Measurements from ENCODE around the gene QPCTL.
"Not testable (repeated sequence)": the region's sequence is repeated elsewhere in the genome, so short reads cannot be mapped to it uniquely, and the experiment has no call there.

QPCTL gene

GRCh38 chr19:45676851-45677263 is 15.6 kb upstream of the QPCTL start:
- no peak for DNase-seq (ENCODE audit: low spot score)

GRCh38 chr19:45677351-45678230 is 14.9 kb upstream of the QPCTL start:
- no peak for DNase-seq (ENCODE audit: low spot score)

- DNase-seq (ENCODE audit: low spot score) = peak; percentile 82
Observed at GRCh38 chr19:45681391-45682015, 11.0 kb upstream of the QPCTL start.

GRCh38 chr19:45682117-45682516 is 10.3 kb upstream of the QPCTL start:
- no peak for DNase-seq (ENCODE audit: low spot score)

GRCh38 chr19:45682908-45683307 is 9.6 kb upstream of the QPCTL start:
- no peak for DNase-seq (ENCODE audit: low spot score)

GRCh38 chr19:45685045-45685444 is 7.4 kb upstream of the QPCTL start:
- DNase-seq (ENCODE audit: low spot score) = not testable (repeated sequence)

- DNase-seq (ENCODE audit: low spot score) = no peak
Observed at GRCh38 chr19:45687599-45687998, 4.9 kb upstream of the QPCTL start.

GRCh38 chr19:45691516-45692186 is 815 bp upstream of the QPCTL start, which contains the start of gene SNRPD2:
Gene SNRPD2, minus strand, starts transcription at chr19:45691953. Its CDS starts 65 bp downstream, at chr19:45691888.
- DNase-seq (ENCODE audit: low spot score) = no peak

GRCh38 chr19:45693106-45693788 is 781 bp downstream of the QPCTL start:
- DNase-seq (ENCODE audit: low spot score) = peak; percentile 83

GRCh38 chr19:45701676-45702075 is 9.2 kb downstream of the QPCTL start:
- no peak for DNase-seq (ENCODE audit: low spot score)

GRCh38 chr19:45705115-45705514 is 12.6 kb downstream of the QPCTL start:
- no peak for DNase-seq (ENCODE audit: low spot score)

- no peak for DNase-seq (ENCODE audit: low spot score)
Observed at GRCh38 chr19:45705710-45706415, 13.4 kb downstream of the QPCTL start.

GRCh38 chr19:45710356-45711130 is 18.1 kb downstream of the QPCTL start:
- DNase-seq (ENCODE audit: low spot score) = no peak

GRCh38 chr19:45711851-45712698 is 19.6 kb downstream of the QPCTL start:
- DNase-seq (ENCODE audit: low spot score) = no peak

GRCh38 chr19:45712699-45713067 is 20.2 kb downstream of the QPCTL start:
- DNase-seq (ENCODE audit: low spot score) = no peak

GRCh38 chr19:45713141-45713540 is 20.7 kb downstream of the QPCTL start:
- no peak for DNase-seq (ENCODE audit: low spot score)

GRCh38 chr19:45715139-45715538 is 22.7 kb downstream of the QPCTL start:
- no peak for DNase-seq (ENCODE audit: low spot score)

GRCh38 chr19:45716359-45717130 is 24.1 kb downstream of the QPCTL start:
- DNase-seq (ENCODE audit: low spot score) = no peak
